Ishikawa (cell line): ENCODE data around the gene EPHB1.

Source experiments
- CREB1 ChIP-seq: IDR thresholded peaks from 2 replicates; pipeline ENCODE4 v1.6.1; 2012; ENCODE audit warnings: low read depth
- EP300 ChIP-seq: IDR thresholded peaks from 2 replicates; pipeline ENCODE4 v1.6.1; 2012; ENCODE audit warnings: borderline replicate concordance
- FOXM1 ChIP-seq: IDR thresholded peaks from 2 replicates; pipeline ENCODE4 v1.6.1; 2012; ENCODE audit warnings: low read depth, borderline replicate concordance
- RAD21 ChIP-seq: IDR thresholded peaks from 2 replicates; pipeline ENCODE4 v1.6.1; 2012; ENCODE audit warnings: low read depth
- TAF1 ChIP-seq: IDR thresholded peaks from 2 replicates; pipeline ENCODE4 v1.6.1; 2012; ENCODE audit warnings: low read depth, mild to moderate bottlenecking
- TEAD4 ChIP-seq: IDR thresholded peaks from 2 replicates; pipeline ENCODE4 v1.6.1; 2012
- YY1 ChIP-seq: IDR thresholded peaks from 2 replicates; pipeline ENCODE4 v1.6.1; 2012; ENCODE audit warnings: low read depth
- ZBTB7A ChIP-seq: IDR thresholded peaks from 2 replicates; pipeline ENCODE4 v1.6.1; 2012; ENCODE audit warnings: low read depth
- TF ChIP-seq, protein P1 (sequence below): IDR thresholded peaks from 2 replicates; pipeline ENCODE4 v1.6.1; 2012
- TF ChIP-seq, protein P2 (sequence below): IDR thresholded peaks from 2 replicates; pipeline ENCODE4 v1.6.1; 2012; ENCODE audit warnings: low read depth, mild to moderate bottlenecking

DNA sequence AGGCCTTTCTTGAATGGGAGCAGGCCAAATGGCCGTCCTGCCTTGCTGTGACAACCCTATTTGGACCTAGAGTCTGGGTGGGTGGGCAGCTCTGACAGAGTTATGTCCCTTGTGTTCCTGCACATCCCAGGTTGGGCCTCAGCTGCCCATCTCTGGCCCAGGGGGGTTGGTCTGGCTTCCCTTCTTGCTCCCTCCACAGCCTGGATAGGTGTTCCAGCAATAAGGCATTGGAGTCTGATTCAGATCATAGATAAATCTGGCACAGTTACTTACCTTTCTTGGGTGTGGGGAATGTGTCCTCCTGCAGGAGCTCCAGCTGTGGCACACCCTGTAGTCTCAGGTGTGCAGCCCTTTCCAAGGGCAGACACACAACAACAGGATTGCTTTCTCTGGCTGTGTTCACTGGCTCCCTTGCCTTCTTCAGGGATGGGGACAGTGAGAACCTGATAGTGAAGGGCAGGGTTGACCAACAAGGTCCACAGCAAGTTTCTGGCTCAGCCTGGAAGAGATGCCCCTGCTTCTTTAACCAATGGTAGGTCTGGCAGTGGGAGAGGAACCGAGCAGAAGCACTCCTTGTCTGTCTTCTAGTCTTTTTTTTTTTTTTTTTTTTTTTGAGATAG lies 177.9 kb downstream of the EPHB1 start:
- TF ChIP-seq EP300 (no peak), FOXM1 (no peak), CREB1 (no peak), RAD21 (no peak), ZBTB7A (no peak), TEAD4 (no peak), TAF1 (no peak), YY1 (no peak)
- TF ChIP-seq, protein P1, sequence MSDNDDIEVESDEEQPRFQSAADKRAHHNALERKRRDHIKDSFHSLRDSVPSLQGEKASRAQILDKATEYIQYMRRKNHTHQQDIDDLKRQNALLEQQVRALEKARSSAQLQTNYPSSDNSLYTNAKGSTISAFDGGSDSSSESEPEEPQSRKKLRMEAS = no peak
- TF ChIP-seq, protein P2, sequence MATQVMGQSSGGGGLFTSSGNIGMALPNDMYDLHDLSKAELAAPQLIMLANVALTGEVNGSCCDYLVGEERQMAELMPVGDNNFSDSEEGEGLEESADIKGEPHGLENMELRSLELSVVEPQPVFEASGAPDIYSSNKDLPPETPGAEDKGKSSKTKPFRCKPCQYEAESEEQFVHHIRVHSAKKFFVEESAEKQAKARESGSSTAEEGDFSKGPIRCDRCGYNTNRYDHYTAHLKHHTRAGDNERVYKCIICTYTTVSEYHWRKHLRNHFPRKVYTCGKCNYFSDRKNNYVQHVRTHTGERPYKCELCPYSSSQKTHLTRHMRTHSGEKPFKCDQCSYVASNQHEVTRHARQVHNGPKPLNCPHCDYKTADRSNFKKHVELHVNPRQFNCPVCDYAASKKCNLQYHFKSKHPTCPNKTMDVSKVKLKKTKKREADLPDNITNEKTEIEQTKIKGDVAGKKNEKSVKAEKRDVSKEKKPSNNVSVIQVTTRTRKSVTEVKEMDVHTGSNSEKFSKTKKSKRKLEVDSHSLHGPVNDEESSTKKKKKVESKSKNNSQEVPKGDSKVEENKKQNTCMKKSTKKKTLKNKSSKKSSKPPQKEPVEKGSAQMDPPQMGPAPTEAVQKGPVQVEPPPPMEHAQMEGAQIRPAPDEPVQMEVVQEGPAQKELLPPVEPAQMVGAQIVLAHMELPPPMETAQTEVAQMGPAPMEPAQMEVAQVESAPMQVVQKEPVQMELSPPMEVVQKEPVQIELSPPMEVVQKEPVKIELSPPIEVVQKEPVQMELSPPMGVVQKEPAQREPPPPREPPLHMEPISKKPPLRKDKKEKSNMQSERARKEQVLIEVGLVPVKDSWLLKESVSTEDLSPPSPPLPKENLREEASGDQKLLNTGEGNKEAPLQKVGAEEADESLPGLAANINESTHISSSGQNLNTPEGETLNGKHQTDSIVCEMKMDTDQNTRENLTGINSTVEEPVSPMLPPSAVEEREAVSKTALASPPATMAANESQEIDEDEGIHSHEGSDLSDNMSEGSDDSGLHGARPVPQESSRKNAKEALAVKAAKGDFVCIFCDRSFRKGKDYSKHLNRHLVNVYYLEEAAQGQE = no peak
